HG03520 (cell line): ENCODE data around the gene COX14.
"Not testable (repeated sequence)": the region's sequence is repeated elsewhere in the genome, so short reads cannot be mapped to it uniquely, and the experiment has no call there.

Source experiments
- ATAC-seq: cut with Tn5 transposase; IDR thresholded peaks from one replicate; pipeline ENCODE4 v1.9.1; 2021; ENCODE audit warnings: mild to moderate bottlenecking, moderate library complexity; ENCODE audit not compliant: unreplicated experiment

COX14 gene

GRCh38 chr12:50151047-50151687 lies 39.1 kb downstream of the COX14 start:
- no peak for ATAC-seq

- ATAC-seq = not testable (repeated sequence)
Measured at GRCh38 chr12:50154947-50155346, 42.9 kb downstream of the COX14 start.

DNA sequence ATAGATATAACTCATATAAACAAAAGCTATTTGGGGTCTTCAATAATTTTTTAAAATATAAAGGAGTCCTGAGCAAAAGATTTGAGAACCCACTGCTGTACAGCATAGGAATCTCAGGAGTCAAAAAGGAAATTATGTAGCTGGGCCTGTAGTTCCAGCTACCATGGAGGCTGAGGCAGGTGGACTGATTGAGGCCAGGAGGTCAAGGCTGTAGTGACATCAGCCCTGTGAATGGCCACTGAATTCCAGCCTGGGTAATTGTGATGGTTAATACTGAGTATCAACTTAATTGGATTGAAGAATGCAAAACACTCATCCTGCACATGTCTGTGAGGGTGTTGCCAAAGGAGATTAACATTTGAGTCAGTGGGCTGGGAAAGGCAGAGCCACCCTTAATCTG lies 44.6 kb downstream of the COX14 start:
- ATAC-seq = no peak

GRCh38 chr12:50157259-50157658 lies 45.2 kb downstream of the COX14 start:
- no peak for ATAC-seq

- ATAC-seq = no peak
Measured at GRCh38 chr12:50160643-50161042, 48.6 kb downstream of the COX14 start.

DNA sequence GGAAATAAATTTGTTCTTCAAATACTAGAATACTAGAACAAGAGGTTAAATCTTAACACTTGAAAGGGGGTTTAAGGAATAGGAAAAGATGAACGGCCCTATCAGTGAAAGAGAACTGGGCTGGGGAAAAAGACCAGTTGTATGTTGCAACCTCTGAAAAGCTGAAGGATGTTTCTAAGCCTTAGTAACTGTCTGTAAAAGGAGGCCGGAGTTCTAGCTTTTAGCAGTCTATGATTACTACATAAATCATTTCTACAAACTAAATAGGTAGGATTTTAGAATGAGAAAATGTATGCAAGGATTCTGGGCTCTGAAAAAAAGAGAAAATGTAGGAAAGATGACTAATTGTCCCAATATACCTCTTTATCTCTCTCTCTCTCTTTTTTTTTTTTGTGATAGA lies 50.2 kb downstream of the COX14 start:
- ATAC-seq = no peak

DNA sequence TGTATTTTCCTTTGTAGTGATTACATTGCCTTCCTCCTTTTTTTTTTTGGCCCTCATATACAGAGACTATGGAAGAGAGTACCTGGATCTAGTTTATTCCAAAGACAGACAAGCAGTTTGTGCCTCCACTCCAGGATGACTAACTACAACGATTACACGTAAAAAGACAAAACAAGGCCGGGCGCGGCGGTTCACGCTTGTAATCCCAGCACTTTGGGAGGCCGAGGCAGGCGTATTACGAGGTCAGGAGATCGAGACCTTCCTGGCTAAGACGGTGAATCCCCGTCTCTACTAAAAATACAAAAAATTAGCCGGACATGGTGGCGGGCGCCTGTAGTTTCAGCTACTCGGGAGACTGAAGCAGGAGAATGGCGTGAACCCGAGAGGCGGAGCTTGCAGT lies 52.9 kb downstream of the COX14 start:
- no peak for ATAC-seq

DNA sequence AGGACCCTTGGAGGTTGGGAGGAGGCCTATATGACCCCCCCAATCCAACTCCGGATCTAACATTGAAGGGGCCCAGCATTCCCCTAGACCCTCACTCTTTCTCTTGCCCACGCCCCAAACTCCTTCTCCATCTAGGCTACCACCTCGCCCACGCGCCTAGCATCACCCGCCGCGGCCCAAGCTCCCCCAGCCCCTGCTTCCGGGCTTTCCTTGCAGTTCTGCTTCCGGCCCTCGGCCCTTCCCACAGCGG lies 54.7 kb downstream of the COX14 start:
- ATAC-seq = peak; percentile 17

GRCh38 chr12:50167049-50167828 lies 55.2 kb downstream of the COX14 start, which contains the start of gene CERS5:
Gene CERS5 (minus strand): TSS chr12:50167369. CDS start chr12:50167297, 72 bp downstream.
- ATAC-seq = peak; percentile 97
